Prostate gland (tissue), 2 donors: ENCODE measurements around the gene ZNF423. TPM values are rescaled to one million over a fixed set of nuclear protein-coding genes. Genes with fewer than 3 reads are reported as not detected.

Experiments used
- DNase-seq: peaks from one replicate; pipeline ENCODE4 v3.0.0-alpha.2; 2019; ENCODE audit warnings: low spot score
- H3K27ac ChIP-seq, 2 donors: fragments of 200-600 bp; sonication (generic); 2 replicates each; pipeline ENCODE4 v1.5.1; 2017 to 2019
- H3K27me3 ChIP-seq: fragments of 200-600 bp; sonication (generic); replicated peaks from 2 replicates; pipeline ENCODE4 v1.5.1; 2019; ENCODE audit not compliant: insufficient read depth
- H3K36me3 ChIP-seq, 2 donors: fragments of 200-600 bp; sonication (generic); 1 replicate in 1 of 2; 2 replicates in 1 of 2; pipeline versions ENCODE4 v1.5.1 to v1.8.1; 2017 to 2019
- H3K4me1 ChIP-seq: fragments of 200-600 bp; sonication (generic); replicated peaks from 2 replicates; pipeline ENCODE4 v1.5.1; 2019
- H3K4me3 ChIP-seq, 2 donors: fragments of 200-600 bp; sonication (generic); 2 replicates each; pipeline ENCODE4 v1.5.1; 2017 to 2019
- H3K9me3 ChIP-seq: fragments of 200-600 bp; sonication (generic); 2 replicates; pipeline ENCODE4 v1.5.1; 2017
- CTCF ChIP-seq, 4 experiments: fragments of 200-600 bp in 2 of 4; fragments of 450-650 bp in 2 of 4; sonication (generic) in 2 of 4; IDR thresholded peaks; 1 replicate in 3 of 4; 2 replicates in 1 of 4; pipeline ENCODE4 v1.5.1; 2016 to 2019; ENCODE audit warnings: antibody characterized with exemption in 4 of 4, mild to moderate bottlenecking in 2 of 4, moderate library complexity in 2 of 4
- POLR2A ChIP-seq: fragments of 450-650 bp; IDR thresholded peaks from one replicate; pipeline ENCODE4 v1.6.1; 2016; ENCODE audit warnings: antibody characterized with exemption, mild to moderate bottlenecking
- POLR2AphosphoS5 ChIP-seq: sonication (generic); formaldehyde crosslinking; IDR thresholded peaks from one replicate; pipeline ENCODE4 v1.6.1; 2017; ENCODE audit warnings: antibody characterized with exemption
- WGBS: methylation state at CpG from one replicate; pipeline ENCODE4 v1.1.5; 2018; 5-methylcytosine and 5-hydroxymethylcytosine counted together
- intact Hi-C: fragments of 100-400 bp; cut with DNase I; formaldehyde crosslinking; loops from one replicate; pipeline ENCODE4 v1.14.2; 2022
- total RNA-seq, 2 donors: library from RNA; depleted of rRNA; stranded (reverse); fragments of >200 nt; gene quantifications; one replicate each; pipeline ENCODE4 v1.1.0, GENCODE V29; 2016

ZNF423 gene
- total RNA-seq, 2 donors from 2014 or later: 6.1 to 22.7 TPM

GRCh38 chr16:49742428-49743202 lies 113.3 kb downstream of the ZNF423 start:
- TF ChIP-seq CTCF (IDR thresholded peaks at IDR 0.05) (no peak), POLR2AphosphoS5 (no peak), POLR2A (no peak)

GRCh38 chr16:49740256-49740655 lies 115.7 kb downstream of the ZNF423 start:
- no peak for TF ChIP-seq CTCF (IDR thresholded peaks at IDR 0.05)
- TF ChIP-seq POLR2AphosphoS5: no peak
- no peak for TF ChIP-seq POLR2A
- Histone ChIP-seq H3K9me3 (no peaks in the 10 kb centered on the region), H3K27me3 (peaks cover 3% of the 10 kb centered on the region), H3K36me3 (no peaks in the 10 kb centered on the region), H3K4me3 (no peak overlapping the region), H3K27ac (no peak overlapping the region), H3K4me1 (no peaks in the 10 kb centered on the region)
- intact Hi-C loops: no loop called here
- 33% methylated on average over 7 of the region's 7 CpGs for WGBS
- DNase-seq: no peak

More at GRCh38 chr16:49742428-49743202, 113.3 kb downstream of the ZNF423 start:
- no peak overlapping the region for H3K4me3 ChIP-seq
- H3K9me3 ChIP-seq: no peaks in the 10 kb centered on the region
- H3K36me3 ChIP-seq: no peaks in the 10 kb centered on the region
- no peak for DNase-seq
- H3K4me1 ChIP-seq: no peaks in the 10 kb centered on the region
- WGBS: 82% methylated on average over 19 of the region's 19 CpGs
- H3K27ac ChIP-seq: no peak overlapping the region
- H3K27me3 ChIP-seq: peaks cover 10% of the 10 kb centered on the region
- intact Hi-C loops: no loop called here

GRCh38 chr16:49739381-49739780 lies 116.5 kb downstream of the ZNF423 start:
- Histone ChIP-seq H3K36me3 (no peaks in the 10 kb centered on the region), H3K9me3 (no peaks in the 10 kb centered on the region), H3K4me3 (no peak overlapping the region), H3K4me1 (no peaks in the 10 kb centered on the region), H3K27ac (no peak overlapping the region), H3K27me3 (peaks cover 3% of the 10 kb centered on the region)
- no peak for DNase-seq
- WGBS: 80% methylated on average over 9 of the region's 9 CpGs
- no peak for TF ChIP-seq POLR2AphosphoS5
- no peak for TF ChIP-seq CTCF (IDR thresholded peaks at IDR 0.05)
- TF ChIP-seq POLR2A: no peak
- intact Hi-C loops: loop anchor here (10.0 kb wide), 1 partner anchor 95 kb away; no protein-coding TSS in a partner anchor

GRCh38 chr16:49738832-49739231 lies 117.1 kb downstream of the ZNF423 start:
- WGBS: 94% methylated on average over 3 of the region's 3 CpGs
- Histone ChIP-seq H3K4me3 (no peak overlapping the region), H3K36me3 (no peaks in the 10 kb centered on the region), H3K4me1 (no peaks in the 10 kb centered on the region), H3K9me3 (no peaks in the 10 kb centered on the region), H3K27me3 (peaks cover 3% of the 10 kb centered on the region), H3K27ac (no peak overlapping the region)
- no peak for DNase-seq
- TF ChIP-seq POLR2A (no peak), CTCF (IDR thresholded peaks at IDR 0.05) (no peak), POLR2AphosphoS5 (no peak)
- intact Hi-C loops: loop anchor here (10.0 kb wide), 1 partner anchor 96 kb away; no protein-coding TSS in a partner anchor

GRCh38 chr16:49738001-49738400 lies 117.9 kb downstream of the ZNF423 start:
- H3K9me3 ChIP-seq: no peaks in the 10 kb centered on the region
- peaks cover 3% of the 10 kb centered on the region for H3K27me3 ChIP-seq
- H3K27ac ChIP-seq: no peak overlapping the region
- TF ChIP-seq POLR2A (no peak), CTCF (IDR thresholded peaks at IDR 0.05) (no peak), POLR2AphosphoS5 (no peak)
- intact Hi-C loops: loop anchor here (10.0 kb wide), 1 partner anchor 97 kb away; no protein-coding TSS in a partner anchor
- no peaks in the 10 kb centered on the region for H3K36me3 ChIP-seq
- no peaks in the 10 kb centered on the region for H3K4me1 ChIP-seq
- 95% methylated on average over 10 of the region's 10 CpGs for whole genome bisulfite sequencing
- no peak for DNase-seq
- H3K4me3 ChIP-seq: no peak overlapping the region
